Lower leg skin (tissue), 3 donors: ENCODE results near the gene LRRFIP1.

ENCODE experiments used
- CTCF ChIP-seq, 3 donors: fragments of 450-650 bp; IDR thresholded peaks; one replicate each; pipeline ENCODE4 v1.5.1; 2016; ENCODE audit warnings: antibody characterized with exemption in 3 of 3, mild to moderate bottlenecking in 3 of 3, moderate library complexity in 2 of 3
- POLR2A ChIP-seq, 2 donors: fragments of 450-650 bp; IDR thresholded peaks; one replicate each; pipeline ENCODE4 v1.6.1; 2016 to 2017; ENCODE audit warnings: antibody characterized with exemption in 2 of 2, mild to moderate bottlenecking in 1 of 2, moderate library complexity in 1 of 2

- TF ChIP-seq CTCF (IDR thresholded peaks at IDR 0.05) (no peak), POLR2A (IDR thresholded peaks at IDR 0.05) (no peak)
Measured at GRCh38 chr2:237715459-237715947, 88.1 kb downstream of the LRRFIP1 start.
